Stimulated activated CD4-positive, alpha-beta T cell treated with anti-CD3 and anti-CD28 coated beads, TNF-alpha, amount 100 ng/mL, for 4 hours (primary cell): ENCODE measurements around the gene RNF13.
A peak's percentile ranks its signal among the peaks of the same experiment; 100 is the strongest.
"Not testable (repeated sequence)": the region's sequence is repeated elsewhere in the genome, so short reads cannot be mapped to it uniquely, and the experiment has no call there.

ENCODE experiments used
- DNase-seq, 3 experiments: peaks; one replicate each; pipeline ENCODE4 v3.0.0-alpha.2; 2020; ENCODE audit warnings: low read depth in 3 of 3

Gene RNF13

DNA sequence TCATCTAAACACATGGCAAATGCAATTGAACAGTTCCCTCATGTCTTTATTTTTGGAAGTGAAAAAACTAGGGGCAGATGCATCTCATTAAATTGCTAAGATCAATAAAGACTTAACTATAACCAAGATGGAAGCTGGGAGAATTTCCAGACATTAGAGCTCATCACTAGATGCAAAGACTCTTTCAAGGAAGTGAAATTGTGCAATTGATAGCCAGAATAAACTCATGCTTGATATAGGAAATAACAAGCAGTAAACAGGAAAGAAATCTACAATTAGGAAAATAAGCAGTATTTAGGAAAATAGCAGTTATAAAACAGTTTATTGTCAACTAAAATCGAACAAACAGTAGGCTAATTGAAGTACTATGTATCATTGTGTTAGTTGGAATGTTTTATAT lies 11.8 kb upstream of the RNF13 start:
- no peak for DNase-seq

DNA sequence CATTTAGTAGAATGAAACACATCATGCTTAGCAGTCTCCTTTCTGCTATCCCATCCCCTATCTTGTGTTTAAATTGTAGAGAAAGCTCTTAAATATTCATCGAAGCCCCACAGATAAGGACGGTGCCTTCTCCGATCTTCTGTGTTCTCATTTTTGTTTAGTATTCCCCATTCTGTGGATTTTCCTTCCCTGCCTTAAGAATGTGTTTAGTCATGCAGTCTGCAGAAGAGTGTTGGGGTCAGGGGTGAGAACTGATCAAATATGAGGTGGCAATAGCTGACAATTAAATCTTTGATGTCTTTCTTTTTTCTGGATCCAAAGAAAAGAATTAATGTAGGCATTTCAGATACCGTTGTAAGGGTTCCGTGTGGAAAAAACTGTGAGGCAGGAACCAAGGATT lies 11.4 kb upstream of the RNF13 start:
- DNase-seq: no peak

DNA sequence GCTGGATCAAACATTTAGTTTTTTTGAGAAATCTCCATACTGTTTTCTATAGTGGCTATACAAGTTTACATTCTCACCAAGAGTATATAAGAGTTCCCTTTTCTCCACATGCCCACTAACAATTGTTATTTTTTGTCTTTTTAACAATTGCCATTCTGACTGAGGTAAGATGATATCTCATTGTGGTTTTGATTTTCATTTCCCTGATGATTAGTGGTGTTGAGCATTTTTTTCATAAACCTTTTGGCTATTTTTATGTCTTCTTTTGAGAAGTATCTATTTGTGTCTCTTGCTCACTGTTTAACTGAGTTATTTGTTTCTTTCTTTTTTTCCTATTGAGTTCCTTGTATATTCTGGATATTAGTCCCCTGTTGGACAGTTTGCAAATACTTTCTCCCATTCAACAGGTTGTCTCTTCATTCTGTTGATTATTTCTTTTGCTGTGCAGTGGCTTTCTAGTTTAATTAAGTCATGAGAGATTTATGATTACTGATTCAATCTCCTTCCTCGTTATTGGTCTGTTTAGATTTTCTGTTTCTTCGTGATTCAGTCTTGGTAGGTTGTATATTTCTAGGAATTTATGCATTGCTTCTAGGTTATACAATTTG lies 6.7 kb upstream of the RNF13 start:
- no peak for DNase-seq

DNA sequence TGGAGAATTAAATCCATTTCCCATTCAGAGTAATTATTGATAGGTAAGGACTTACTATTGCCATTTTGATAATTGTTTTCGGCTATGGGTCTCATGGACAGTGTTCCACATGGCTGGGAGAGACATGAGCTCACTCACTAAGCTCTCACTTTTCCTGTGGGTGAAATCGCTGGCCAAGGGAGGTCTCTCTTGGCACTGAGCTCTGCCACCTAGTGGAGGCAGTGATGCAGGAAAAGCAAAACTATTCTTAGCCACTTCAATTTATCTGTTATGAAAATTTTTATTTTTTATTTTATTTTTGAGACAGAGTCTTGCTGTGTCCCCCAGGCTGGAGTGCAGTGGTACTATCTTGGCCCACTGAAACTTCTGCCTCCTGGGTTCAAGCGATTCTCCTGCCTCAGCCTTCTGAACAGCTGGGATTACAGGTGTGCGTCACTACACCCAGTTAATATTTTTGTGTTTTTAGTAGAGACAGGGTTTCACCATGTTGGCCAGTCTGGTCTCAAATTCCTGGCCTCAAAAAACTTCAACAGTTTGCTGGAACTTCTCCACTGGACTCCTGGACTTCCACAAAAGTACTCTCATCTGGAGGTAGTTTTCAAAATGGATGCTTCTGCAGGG lies 4.7 kb upstream of the RNF13 start:
- DNase-seq: peak in 2 of 3 experiments; percentile 25 to 36

DNA sequence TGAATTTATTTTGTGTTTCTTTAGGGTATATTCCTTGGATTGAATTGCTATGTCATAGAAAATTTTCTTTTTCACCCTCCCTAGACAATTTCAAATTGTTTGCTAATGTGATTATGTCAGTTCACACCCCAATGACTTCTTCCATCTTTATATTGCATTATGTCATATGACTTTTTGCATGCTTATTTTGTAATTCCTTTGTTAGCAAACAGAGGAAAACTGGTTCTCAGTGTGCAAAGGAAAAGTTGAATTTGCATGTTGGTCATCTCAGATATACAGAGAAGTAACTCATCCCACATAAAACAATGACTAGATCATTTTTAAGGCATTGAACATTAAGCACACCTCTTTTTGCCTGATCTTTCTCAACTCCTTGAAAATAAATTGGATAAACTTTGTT lies 3.3 kb upstream of the RNF13 start:
- no peak for DNase-seq

DNA sequence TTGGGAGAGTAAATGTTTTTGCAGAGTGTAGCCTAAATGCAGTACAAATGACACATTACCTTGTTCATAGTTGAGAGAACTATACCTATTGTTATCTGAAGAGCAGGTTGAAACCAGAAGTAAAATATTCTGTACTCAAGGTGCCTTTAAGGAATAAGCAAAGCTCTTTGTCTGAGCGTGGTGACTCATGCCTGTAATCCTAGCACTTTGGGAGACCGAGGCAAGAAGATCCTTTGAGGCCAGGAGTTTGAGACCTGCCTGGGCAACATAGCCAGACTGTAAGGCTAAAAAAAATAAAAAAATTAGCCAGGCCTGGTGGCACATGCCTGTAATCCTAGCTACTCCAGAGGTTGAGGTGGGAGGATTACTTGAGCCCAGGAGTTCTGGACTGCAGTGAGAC lies 2.2 kb upstream of the RNF13 start:
- DNase-seq: no peak

DNA sequence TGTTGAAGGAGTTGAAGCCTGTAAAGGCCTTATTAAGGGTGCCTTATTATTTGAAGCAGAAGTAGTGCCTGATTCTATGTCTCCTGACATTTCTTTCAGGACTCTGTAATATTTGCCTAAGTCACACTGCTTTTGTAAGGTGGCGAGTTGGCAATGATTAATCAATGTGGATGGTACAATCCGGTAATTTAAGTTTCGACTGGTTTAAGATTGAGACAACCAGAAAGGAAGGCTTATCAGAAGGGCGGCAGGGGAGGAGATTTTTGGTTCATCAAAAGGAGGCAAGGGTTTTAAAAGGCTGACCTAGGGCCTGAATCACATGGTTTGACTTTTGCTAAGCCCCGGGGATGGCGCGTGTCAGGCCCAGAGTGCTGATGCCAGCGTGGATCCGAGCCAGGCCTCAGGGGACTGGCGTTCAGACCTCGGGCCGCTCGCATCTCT lies 830 bp upstream of the RNF13 start:
- no peak for DNase-seq

DNA sequence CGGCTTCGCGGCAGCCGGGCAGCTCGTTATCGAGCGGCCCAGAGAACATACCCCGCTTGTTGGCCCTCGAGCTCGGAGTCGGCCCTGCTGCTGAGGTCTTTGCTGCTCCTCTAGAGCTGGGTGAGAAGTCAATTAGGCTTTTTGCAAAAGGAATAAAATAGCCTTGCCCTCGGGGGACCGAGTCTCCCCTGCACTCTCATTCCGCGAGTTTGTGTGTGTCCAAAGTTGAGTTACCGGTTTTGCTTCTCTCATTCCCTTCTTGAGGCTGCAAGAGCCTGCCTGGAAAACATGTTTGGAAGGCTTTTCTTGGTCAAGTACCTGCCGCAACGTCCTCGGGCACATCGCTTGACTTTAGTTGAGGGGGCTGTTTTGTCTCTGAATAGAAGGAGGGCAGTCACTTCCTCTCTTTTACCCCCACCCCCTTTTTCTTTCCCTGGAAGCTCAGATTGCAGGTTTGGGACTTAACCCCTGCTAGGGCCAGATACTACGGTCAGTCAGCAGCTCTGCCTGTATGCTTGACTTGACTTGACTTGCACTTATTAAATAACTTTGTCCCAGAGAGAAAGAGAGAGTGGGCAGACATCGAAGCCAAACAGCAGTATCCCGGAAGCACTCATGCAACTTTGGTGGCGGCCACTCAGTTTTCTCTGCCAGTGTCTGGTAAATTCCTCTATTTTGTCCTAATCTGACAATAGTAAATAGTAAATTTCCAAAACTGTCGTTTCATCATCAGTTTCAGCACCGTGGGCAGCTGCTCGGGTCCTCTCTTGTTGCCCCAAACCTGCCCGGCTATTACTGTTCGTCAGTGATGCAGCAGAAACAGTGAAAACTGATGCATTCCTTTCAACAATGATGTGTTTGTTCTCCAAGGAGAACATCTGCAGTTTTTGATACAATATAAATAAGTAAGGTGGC lies 609 bp downstream of the RNF13 start:
- DNase-seq: no peak

DNA sequence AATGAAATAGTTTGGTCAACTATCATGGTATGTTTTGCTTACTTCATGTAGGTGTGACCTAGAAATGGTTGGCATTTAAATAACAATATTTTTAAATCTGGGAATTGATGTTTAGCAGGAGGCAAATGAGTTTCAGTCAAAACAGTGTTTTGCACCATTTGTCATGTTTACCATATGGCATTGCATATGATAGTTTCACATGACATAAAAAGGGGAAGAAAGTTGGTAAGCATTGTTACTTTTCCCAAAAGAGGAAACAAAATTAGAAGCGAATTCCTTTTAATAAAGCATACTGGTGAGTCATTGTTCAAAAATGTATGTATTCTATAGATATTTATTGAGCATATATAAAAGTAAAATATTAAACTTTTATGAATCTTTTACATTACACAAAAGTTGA lies 2.3 kb downstream of the RNF13 start:
- no peak for DNase-seq

DNA sequence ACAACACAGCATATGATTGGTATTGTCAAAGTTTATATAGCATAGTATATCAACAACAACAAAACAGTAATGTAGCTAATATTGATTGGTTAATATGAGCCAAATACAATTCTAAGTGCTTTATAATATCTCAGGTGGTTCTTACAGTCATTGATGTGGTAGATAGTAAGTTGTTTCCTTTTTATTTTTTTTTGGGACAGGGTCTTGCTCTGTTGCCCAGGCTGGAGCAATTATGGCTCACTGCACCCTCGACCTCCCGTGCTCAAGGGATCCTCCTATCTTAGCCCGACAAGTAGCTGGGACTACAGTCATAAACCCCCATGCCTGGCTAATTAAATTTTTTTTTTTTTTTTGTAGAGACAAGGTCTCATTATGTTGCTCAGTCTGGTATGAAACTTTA lies 2.7 kb downstream of the RNF13 start:
- DNase-seq: no peak

DNA sequence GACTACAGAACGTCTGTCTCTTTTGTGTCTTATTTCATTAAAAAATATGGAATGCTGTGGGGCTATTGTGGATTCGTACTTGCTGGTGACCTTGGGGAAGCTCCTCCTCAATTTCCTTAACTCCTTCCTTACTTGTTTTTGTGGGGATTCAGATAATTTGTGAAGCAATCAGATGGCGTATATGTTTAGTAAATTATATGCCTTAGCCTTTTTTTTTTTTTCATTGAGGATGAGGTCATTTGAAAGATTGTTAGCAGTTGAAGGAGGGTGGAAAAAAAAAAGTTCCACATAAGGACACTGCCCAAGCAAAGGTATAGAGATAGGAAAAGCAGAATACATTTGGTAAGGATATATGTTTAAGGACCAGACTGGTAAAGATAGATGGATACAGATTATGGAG lies 3.3 kb downstream of the RNF13 start:
- no peak for DNase-seq

DNA sequence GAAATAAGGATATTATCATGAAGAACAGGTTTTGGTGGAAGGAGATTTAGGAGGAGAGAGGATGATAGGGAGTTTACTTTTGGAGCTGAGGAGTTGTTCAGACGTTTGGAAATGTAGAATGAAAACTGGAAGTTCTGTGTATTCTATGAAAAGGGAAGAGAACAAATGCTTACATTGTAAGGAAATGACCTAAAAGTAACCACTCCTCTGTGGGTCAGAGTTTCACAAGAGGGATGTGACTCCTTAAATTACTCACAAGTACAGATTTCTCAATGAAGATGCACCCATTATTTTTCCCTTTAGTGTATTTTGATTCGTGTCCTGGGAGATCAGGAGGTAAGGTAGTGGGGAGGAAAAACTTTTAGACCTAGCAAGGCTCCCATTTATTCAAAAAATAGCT lies 4.0 kb downstream of the RNF13 start:
- DNase-seq: no peak

DNA sequence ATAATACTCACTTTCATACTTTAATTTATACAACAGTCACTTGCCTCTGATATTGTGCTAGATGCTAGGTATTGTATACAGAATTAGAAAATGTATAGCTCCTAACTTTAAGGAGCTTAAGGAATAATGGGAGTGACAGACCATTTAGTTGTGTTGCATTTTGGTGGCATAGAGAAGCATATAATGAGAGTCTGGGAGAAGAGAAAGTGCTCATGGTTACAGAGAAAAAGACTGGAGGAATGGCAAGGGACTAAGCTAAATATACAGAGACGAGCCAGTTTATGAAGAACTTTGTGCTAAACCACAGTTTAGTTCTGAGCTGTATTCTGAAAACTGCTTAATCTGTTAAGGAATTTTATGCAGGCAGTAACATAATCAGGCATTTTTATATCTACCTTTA lies 6.4 kb downstream of the RNF13 start:
- no peak for DNase-seq

DNA sequence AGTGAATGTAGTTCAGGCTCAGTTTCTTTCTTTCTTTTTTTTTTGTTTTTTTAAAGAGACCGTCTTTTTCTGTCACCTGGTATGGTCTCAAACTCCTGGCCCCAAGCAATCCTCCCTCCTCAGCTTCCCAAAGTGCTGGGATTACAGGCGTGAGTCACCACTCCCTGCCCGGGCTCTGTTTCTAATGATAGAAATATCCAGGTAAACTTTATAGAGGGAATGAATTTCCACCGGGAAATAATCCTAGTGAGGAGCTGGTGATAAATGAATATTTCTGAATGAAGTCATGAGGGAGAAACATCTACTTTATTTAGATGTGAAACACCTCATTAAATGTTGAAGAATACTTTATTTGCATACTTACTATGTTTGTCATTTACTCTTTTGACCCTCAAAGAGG lies 7.2 kb downstream of the RNF13 start:
- no peak for DNase-seq

DNA sequence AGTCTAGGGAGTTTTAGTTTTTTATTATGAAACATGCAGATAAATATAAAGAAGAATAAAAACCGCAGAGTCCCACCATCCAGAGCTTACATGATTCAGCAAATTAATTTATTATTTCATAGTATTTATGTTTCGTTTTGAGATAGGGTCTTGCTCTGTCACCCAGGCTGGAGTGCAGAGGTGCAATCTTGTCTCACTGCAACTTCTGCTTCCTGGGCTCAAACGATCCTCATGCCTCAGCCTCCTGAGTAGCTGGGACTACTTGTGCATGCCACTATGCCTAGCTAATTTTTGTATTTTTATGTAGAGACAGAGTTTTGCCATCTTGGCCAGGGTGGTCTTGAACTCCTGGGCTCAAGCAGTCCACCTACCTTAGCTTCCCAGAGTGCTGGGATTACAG lies 13.6 kb downstream of the RNF13 start:
- no peak for DNase-seq

DNA sequence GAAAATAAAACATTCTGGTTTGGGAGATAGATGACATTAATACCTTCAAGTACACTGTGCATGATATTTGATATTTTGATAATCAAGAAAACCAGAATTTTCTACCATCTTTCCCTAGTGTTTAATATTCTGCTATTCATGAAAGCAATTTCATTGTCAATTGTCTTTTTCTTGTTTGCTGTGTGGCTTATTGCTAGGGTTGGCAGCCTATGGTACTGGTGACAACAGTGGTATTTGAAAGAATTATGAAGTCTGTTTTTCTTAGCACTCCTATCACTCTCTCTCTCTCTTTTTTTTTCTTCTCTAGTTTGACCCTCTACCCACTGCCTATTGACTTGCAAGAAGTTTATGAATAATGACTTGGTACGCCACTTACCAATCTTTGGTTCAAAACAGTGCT lies 15.4 kb downstream of the RNF13 start:
- DNase-seq: no peak

DNA sequence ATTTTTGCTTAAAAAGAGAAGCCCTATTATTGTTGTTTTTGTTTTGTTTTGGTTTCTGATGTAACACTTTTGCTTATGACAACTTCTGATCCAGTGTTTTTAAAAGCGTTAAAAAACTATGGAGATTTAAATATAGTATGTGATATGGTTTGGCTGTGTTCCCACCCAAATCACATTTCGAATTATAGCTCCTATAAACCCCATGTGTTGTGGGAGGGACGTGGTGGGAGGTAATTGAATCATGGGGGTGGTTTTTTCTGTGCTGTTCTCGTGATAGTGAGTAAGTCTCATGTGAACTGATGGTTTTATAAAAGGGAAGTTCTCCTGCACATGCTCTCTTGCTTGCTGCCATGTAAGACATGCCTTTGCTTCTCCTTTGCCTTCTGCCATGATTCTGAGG lies 16.6 kb downstream of the RNF13 start:
- DNase-seq: not testable (repeated sequence)

DNA sequence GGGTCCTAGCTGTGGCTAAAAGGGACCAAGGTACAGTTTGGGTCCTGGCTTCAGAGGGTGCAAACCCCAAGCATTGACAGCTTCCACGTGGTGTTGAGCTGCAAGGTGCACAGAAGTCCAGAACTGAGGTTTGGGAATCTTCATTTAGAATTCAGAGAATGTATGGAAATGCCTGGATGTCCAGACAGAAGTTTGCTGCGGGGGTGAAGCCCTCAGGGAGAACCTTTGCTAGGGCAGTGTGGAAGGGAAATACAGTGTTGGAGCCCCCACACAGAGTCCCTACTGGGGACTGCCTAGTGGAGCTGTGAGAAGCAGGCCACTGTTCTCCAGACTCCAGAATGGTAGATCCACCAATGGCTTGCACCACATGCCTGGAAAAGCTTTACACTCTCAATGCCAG lies 17.9 kb downstream of the RNF13 start:
- DNase-seq: no peak

DNA sequence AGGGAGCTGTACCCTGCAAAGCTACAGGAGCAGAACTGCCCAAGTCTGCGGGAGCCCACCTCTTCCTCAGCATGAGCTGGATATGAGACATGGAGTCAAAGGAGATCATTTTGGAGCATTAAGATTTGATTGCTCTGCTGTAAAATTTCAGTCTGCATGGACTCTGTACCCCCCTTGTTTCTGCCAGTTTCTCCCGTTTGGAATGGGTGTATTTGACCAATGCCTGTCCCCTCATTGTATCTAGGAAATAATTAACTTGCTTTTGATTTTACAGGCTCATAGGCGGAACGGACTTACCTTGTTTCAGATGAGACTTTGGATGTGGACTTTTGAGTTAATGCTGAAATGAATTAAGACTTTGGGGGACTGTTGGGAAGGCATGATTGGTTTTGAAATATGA lies 18.3 kb downstream of the RNF13 start:
- DNase-seq: no peak

DNA sequence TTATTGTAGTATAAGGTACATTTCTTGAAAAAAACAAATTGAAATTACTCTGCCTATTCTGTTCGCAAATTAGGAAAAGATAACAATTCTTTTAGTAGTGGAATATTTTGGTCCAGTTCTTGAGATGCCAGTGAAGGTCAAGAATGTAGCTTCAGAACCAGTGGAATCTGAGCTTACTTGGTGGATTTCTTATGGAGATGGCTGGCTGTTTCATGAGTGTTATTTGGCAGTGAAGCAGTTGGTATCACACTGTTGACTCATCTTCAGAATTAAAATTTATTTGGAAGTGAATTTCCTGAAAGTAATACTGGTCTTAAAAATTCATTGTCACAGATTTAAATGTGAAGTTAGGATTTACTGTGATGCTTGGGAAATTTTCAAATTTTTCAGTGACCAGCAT lies 19.1 kb downstream of the RNF13 start:
- DNase-seq: no peak

DNA sequence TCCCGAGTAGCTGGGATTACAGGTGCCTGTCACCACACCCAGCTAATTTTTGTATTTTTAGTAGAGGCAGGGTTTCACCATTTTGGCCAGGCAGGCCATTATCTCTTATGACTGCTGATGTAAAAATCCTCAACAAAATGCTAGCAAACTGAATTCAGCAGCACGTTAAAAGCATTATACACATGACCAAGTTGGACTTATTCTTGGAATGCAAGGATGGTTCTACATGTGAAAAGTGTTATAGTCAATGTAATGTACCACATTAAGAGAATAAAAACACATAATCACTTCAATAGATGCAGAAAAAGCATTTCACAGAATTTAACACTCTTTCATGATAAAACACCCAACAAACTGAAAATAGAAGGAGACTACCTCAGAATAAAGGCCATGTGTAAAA lies 20.2 kb downstream of the RNF13 start:
- no peak for DNase-seq

DNA sequence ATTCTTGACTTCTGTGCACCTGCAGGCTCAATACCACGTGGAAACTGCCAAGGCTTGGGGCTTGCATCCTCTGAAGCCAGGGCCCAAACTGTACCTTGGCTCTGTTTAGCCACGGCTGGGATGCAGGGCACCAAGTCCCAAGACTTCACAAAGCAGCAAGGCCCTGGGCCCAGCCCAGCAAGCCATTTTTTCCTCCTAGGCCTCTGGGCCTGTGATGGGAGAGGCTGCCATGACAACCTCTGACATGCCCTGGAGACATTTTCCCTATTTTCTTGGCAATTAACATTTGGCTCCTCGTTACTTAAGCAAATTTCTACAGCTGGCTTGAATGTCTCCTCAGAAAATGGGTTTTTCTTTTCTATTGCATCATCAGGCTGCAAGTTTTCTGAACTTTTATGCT lies 25.5 kb downstream of the RNF13 start:
- not testable (repeated sequence) for DNase-seq

DNA sequence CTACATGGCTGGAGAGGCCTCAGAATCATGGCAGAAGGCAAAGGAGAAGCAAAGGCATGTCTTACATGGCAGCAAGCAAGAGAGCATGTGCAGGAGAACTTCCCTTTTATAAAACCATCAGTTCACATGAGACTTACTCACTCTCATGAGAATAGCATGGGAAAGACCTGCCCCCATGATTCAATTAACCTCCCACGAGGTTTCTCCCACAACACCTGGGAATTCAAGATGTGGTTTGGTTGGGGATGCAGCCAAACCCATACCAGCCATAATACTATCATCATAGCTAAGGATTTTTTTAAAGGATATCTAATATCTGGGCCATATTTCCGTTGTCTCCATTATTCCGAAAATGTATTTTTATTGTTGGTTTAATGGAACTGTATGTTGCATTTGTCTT lies 26.5 kb downstream of the RNF13 start:
- DNase-seq: not testable (repeated sequence)
